Cerebellar nuclear complex (tissue), 1 donor: ENCODE data around the gene NLRC4.
"Not testable (repeated sequence)": the region's sequence is repeated elsewhere in the genome, so short reads cannot be mapped to it uniquely, and the experiment has no call there.

ENCODE experiments used
- DNase-seq, 2 experiments: peaks; one replicate each; lab custom pipeline; 2025; lab: John Stamatoyannopoulos, UW

NLRC4 gene

GRCh38 chr2:32248299-32248698 lies 16.4 kb downstream of the NLRC4 start:
- no peak for DNase-seq

- no peak for DNase-seq
Observed at GRCh38 chr2:32246911-32247310, 17.8 kb downstream of the NLRC4 start.

- DNase-seq, result no peak
Observed at GRCh38 chr2:32242331-32242730, 22.4 kb downstream of the NLRC4 start.

GRCh38 chr2:32237996-32238395 lies 26.7 kb downstream of the NLRC4 start:
- no peak for DNase-seq

- DNase-seq, result no peak
Observed at GRCh38 chr2:32237488-32237887, 27.2 kb downstream of the NLRC4 start.

- no peak for DNase-seq
Observed at GRCh38 chr2:32235315-32235714, 29.4 kb downstream of the NLRC4 start.

- DNase-seq, result no peak
Observed at GRCh38 chr2:32231959-32232358, 32.7 kb downstream of the NLRC4 start.

GRCh38 chr2:32229635-32230034 lies 35.1 kb downstream of the NLRC4 start:
- DNase-seq, result no peak

- no peak for DNase-seq
Observed at GRCh38 chr2:32228181-32228580, 36.5 kb downstream of the NLRC4 start.

- DNase-seq, result no peak
Observed at GRCh38 chr2:32227492-32227891, 37.2 kb downstream of the NLRC4 start.

- no peak for DNase-seq
Observed at GRCh38 chr2:32222966-32223365, 41.7 kb downstream of the NLRC4 start.

- no peak for DNase-seq
Observed at GRCh38 chr2:32220445-32220844, 44.2 kb downstream of the NLRC4 start.

- DNase-seq, result no peak
Observed at GRCh38 chr2:32212295-32212694, 52.4 kb downstream of the NLRC4 start.

- no peak for DNase-seq
Observed at GRCh38 chr2:32210767-32211408, 53.8 kb downstream of the NLRC4 start.

GRCh38 chr2:32203428-32203827 lies 61.3 kb downstream of the NLRC4 start:
- not testable (repeated sequence) for DNase-seq

- no peak for DNase-seq
Observed at GRCh38 chr2:32200814-32201213, 63.9 kb downstream of the NLRC4 start.

- DNase-seq, result no peak
Observed at GRCh38 chr2:32192418-32192817, 72.3 kb downstream of the NLRC4 start.

GRCh38 chr2:32189011-32189410 lies 75.7 kb downstream of the NLRC4 start:
- no peak for DNase-seq

GRCh38 chr2:32182667-32183066 lies 82.0 kb downstream of the NLRC4 start:
- DNase-seq, result no peak
